HG03575 (cell line): ENCODE results near the gene FMN2.
"Not testable (repeated sequence)": the region's sequence is repeated elsewhere in the genome, so short reads cannot be mapped to it uniquely, and the experiment has no call there.

ENCODE experiments used
- ATAC-seq: cut with Tn5 transposase; IDR thresholded peaks from one replicate; pipeline ENCODE4 v1.9.1; 2021; ENCODE audit not compliant: unreplicated experiment, insufficient number of reproducible peaks, low FRiP score; ENCODE audit errors: extremely low read depth

FMN2 gene

DNA sequence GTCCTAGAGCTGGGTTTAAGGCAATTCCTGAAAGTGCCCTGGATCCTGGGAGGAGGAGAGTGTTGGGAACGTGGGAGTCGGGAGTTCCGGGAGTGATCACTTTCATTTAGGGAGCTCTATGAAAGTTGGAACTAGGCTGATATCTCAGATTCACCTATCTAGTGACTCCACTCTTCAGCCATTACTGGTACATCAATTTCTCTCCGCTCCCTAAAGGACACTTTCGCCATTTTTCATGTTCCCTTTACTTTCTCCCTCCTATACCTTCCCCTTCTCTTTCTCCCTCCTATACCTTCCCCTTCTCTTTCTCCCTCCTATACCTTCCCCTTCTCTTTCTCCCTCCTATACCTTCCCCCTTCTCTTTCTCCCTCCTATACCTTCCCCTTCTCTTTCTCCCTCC lies 93.0 kb downstream of the FMN2 start:
- ATAC-seq, result not testable (repeated sequence)

DNA sequence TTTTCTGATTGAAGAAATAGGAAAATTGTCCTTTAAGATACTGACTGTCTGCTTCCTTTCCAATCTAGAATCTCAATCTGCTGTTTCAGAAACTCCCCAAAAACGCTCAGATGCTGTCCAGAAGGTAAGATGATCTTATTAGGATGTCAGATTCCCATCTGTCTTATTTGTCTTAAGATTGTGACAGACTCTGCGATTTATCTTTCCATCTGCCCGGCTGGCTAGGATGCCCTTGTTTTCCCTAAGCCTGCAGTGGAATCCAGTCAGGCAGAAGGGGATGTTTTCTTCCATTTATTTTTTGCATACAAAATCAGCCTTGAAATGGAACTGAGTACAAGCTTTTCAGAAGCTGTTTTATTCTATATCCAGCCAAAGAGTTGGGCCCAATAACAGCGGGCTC lies 96.5 kb downstream of the FMN2 start:
- ATAC-seq, result no peak

DNA sequence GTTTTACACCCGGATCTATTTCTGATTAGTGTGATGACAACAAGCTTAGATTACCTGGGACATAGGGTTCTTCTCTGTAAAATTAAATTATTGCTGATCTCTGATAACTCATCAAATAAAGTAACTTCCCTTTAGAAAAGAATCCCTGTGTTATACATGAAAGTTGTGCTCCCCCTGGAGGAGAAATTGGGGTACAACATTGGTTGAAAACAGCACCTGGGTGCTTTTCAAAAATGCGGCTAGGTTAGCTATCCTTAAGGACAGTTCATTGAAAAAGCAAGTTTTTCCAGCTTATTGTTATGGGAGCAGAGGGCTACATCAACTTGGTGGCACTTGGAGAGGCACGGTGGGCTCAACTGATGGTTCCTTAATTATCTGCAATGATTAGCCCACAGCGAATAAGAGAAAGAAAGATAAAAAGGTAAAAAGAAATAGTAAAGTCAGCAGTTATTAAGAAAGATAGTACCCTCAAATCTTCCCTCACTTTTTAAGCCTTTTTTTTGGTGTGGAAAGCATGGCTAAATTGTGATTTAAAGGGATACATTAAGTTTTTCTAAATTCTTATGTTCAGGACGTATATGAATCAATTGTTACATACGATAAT lies 97.8 kb downstream of the FMN2 start:
- no peak for ATAC-seq

DNA sequence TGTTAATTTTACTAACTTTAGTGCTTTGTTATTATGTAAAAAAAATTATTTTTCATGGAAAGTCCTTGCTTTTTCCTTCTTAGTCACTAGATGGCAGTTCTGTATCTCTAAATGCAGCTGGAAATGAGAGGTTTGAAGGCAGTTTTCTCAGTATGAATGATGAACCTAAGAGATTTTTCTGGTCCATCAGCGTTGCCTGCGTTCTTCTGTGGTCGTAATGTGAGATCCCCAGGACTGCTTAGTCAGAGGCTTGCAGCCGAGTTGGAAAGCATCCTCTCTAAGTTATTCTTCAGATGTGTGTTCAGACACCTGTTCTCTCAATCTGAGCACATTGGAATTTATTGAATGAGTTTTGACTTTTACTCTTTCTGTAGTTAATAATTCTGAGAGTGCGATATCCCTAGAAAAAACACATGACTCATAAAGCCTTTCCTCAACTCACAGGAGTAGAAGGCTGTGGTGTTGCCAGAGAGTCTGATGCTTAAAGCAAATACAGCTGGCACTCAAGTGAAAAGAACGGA lies 99.3 kb downstream of the FMN2 start:
- no peak for ATAC-seq

DNA sequence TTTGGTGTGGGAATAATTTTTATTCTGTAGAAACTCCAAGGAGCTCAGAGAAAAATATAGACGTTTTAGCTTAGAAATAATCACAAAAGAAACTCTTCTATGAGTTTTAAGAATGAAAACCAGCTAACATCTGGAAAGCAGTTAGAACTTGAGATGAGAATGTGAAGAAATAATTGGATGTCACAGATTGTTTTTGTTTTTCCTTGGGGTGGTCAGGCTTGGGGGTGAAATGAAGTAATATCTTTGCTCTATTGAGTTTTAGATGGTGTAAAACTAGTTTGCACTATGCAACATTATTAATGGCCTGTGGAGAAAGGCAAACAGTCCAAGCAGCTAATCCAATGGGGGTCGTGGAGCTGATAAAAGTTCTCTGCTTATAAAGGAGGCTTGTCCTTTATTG lies 101.2 kb downstream of the FMN2 start:
- ATAC-seq, result no peak

DNA sequence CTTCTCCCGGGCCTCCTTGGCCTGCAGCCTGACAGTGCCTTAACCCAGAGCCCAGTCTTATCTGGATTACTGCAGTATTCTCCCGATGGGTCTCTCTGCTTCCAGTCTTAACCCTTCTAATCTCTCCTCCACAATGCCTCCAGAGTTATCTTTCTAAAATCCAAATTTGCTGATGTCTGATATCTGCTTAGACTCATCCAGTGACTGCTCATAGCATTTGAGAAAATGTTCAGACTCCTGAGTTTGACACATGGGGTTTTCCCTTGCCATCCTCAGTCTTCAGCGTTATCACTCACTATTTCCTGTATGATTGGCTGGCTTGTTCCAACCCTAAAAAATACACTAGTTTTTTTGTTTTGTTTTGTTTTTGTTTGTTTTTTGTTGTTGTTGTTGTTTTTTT lies 102.0 kb downstream of the FMN2 start:
- no peak for ATAC-seq

DNA sequence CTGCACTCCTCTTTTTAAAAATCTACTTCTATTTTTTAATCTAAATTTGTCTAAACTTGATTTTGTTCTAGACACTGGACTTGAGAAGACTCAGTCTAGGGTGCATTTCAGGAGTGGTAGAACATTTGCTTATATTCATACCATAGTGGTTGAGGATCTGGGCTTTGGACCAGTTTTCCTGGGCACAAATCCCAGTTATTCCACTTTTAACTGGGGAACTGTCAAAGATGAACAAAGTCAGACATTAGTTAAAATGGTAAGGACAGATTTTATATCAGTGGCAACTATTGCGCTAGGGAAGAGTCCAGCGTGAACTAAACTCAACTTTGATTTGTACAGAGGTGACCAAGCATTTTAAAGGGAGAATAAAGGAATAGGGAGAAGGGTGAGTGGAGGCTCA lies 102.4 kb downstream of the FMN2 start:
- ATAC-seq, result no peak

DNA sequence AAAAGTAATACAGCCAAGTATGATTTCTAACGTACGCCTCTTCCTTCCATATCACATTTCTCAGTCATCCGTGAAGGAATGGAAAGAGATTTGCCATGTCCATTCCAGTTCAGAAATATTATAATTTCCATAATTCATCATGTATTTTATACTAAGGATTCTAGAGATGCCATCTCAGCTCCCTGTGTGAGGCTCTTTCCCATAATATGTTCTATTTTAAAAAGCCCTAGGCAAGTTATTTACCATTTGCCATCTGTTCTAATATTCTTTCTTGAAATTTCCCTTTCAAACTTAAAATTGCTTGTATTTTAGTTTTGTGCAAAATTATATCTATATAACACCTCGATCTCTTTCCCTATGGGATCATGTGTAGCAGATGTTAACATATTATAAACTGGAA lies 106.7 kb downstream of the FMN2 start:
- no peak for ATAC-seq

DNA sequence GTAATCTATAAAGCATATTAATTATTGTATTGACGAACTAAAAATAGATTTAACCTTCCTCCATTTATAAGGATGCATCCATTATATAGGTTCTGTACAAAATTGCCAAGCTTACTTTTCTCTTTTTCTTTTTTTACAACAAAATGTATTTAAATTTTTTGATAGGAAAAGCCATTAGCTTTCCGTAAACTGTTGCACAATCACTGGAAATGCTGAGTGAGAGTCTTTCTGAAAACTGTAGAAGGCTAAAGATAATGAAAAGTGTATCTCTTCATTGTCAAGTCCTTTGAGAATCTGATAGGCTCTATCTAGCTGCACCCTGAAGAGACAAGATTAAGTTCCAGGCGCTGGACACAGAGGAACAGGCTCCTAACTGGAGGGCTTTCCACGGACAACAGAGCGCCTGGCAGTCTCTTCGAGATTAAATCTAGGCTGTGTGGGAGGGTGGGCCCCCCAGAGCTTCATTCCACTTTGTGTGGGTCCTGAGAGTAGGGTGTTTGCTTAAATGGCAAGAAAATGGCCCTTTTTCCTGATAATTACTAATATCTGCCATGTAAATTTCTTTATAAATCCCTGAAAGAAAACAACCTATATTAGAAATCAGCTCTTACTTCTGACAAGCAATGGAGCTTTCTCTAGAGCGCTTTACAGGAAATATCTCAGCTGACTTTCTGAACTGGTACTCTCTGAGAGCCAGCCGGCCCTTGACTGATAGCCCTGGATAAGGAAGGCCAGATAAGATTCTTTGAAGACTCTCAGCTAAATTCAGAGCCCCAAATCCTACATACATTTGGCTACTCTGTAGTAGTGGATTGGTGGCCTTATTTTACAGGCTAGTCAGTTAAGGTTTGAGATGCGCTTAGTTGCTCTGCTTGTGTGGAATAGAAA lies 108.3 kb downstream of the FMN2 start:
- no peak for ATAC-seq

DNA sequence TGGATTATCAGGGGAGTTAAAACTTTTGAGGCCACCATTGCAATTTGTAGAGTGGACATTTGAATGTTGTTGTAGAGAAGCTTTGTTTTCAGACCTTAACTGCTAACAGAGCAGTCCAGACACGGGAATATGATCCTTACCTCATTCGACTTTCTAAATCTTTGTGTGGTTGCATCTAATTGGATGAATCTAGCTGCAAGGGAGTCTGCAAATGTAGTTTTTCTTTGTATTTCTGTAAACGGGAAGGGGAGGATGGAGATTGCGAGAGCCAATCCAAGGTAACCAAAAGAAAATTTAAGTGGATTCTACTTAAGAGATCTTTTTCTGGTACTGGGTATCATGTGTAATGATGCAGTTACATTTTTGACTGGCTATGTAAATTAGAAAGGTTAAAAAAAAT lies 110.2 kb downstream of the FMN2 start:
- no peak for ATAC-seq

DNA sequence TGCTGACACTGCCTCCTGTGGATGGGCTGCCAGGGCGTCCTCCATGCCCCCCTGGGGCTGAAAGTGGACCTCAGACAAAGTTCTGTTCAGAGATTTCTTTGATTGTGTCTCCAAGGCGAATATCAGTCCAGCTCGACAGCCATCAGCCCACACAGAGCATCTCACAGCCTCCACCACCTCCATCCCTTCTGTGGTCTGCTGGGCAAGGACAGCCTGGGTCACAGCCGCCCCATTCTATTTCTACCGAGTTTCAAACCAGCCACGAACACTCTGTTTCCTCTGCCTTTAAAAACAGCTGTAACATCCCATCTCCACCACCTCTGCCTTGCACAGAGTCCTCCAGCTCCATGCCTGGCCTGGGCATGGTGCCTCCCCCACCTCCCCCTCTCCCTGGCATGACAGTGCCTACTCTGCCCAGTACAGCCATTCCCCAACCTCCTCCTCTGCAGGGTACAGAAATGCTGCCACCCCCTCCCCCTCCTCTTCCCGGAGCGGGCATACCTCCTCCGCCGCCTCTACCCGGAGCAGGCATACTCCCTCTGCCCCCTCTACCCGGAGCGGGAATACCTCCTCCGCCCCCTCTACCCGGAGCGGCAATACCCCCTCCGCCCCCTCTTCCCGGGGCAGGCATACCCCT lies 115.5 kb downstream of the FMN2 start:
- no peak for ATAC-seq

DNA sequence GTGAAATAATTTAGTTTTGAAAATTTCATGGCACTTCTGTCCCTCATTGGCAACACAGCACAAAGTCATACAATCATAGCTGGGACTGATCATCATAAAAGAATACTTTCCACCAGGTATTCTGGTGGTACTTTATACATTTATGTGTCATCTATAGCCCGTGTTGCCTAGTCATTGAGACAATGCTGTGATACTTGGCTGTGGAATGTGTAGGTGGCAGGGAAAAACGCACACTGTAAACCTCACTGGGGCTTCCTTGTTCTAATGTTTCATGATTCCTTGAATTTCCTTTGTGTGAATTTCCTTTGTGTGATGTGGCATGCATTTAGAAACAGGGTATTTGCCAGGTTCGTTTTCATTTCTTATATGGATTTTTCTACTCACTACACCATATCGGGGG lies 118.3 kb downstream of the FMN2 start:
- ATAC-seq, result no peak

DNA sequence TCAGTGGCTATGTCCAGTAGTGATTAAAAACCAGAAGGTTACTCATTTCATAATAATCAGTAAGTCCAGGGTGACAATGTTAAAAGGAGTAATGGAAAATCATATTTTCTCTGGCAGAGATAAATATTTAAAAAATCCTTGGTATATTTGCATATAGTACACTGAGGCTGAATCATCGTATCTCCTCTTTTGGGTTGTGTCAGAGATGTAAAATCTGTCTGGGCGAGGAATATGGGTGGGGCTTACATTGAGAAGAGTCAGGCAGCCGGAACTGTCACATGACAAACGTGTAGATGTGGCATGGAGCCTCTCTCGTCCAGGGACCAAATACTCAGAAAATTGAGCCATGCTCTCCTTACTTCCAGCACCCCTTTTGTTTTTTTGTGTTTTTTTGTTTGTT lies 120.9 kb downstream of the FMN2 start:
- no peak for ATAC-seq

DNA sequence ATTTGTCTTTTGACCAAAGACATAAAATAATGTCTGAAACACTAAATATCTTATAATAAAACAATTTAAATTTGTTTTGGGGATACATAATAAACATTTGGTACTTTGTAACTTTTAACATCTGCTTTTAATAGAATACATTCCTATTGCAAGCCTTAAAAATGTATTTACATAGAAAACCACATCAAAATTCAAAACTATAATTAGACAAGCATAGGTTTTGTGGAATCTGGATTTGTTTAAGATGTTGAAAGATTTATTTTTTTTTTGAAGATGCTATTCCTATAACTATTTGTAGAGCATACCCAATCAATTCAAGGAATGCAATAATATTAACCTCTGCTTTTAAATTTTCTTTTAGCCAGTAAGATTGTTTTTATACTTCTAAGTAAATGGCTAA lies 125.7 kb downstream of the FMN2 start:
- ATAC-seq, result no peak

DNA sequence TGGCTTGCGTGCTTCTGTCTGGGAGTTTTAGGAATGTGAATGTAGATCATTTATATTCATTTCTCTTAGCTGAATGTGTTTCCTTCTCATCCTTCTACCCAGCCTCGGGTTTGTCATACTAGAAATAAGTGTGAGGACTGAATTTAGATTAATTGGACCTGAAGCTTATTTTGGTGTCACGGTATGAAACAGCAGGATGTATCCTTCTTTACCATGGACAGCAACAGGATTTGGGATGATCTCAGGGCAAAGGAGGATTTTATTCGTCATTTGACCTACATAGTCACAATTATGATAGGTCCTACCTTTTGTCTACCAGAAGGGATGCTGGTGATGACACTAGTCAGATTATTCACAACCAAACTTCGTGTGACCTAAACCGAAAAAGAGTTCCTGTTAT lies 127.4 kb downstream of the FMN2 start:
- ATAC-seq, result no peak

DNA sequence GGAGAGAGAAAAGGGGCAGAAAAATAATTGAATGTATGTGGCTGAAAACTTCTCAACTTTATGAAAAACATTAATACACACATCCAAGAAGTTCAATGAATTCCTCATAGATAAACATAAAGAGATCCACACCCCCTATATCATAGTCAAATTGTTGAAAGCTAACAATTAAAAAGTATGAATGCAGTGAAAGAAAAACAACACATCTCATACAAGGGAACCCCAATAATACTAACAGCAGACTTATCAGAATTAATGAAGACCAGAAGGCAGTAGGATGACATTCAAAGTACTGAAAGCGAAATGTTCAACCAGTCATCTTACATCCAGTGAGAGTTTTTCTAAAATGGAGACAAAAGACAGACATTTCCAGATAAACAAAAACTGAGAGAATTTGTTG lies 134.4 kb downstream of the FMN2 start:
- no peak for ATAC-seq

DNA sequence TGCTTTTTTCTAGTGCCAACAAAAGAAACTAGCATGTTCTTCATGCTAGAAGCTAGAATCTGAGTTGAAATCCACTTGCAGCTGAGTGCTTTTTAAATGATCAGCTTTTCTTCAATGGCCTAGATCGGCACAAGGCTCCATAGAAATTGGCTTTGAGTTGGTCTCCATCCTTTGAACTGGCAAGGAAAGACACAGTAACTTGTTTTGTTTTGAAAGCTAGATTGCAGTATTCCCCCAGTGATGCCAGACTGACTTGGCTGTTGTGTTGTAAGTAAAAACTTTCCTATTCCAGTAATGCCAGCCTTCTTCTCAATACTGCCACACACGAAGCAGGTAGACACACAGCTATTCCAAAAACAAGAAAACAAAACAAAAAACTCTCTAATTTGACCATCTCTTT lies 139.1 kb downstream of the FMN2 start:
- ATAC-seq, result no peak

DNA sequence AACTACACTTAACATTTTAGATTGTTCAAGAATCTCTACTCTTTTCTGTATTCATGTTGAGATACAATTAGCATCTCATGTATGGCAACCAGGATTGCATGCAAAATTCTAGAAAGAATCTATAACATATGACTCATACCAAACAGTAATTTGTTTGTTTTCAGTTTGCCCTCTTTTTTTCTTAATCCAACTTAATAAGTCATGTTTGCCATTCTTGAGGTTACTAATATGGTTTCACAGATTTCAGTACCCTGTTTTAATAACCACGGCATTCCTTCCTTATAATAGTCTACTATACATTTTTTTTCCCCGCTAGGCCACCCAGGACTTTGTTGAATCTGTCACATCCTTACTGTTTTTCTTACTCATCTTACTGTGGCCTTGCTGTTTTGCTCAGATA lies 140.8 kb downstream of the FMN2 start:
- ATAC-seq, result no peak

DNA sequence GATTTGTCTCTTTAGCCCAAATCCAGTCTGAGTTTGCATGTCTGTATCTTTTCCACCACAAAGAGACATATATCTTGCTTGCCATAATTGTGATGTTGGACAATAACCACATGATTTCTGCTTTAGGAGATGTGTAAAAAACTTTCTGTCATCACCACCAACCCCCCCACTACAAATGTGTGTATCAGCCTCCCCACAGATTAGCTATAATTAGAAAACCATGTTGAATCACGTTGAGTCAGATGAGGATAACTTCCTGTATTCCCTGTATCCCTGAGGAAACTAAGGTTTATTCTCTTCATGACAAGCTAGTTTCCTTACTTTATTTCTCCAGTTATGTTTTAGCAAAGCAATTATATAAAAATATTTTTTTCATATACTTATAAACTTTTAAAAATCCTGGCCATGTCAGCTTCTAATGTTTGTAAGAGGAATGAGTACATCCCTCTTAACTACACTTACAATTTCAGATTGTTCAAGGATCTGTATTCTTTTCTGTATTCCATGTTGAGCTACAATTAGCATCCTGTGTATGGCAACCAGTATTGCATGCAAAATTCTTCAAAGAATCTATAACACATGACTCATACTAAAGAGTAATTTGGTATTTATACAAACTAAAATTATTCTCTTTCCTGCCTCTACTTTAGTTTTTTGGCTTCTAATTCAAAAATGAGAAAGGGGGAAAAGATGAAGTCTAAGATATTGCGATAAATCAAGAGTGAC lies 143.0 kb downstream of the FMN2 start:
- no peak for ATAC-seq
